Stimulated activated CD4-positive, alpha-beta T cell treated with anti-CD3 and anti-CD28 coated beads, Interleukin-15, amount 100 ng/mL, for 1 hour (primary cell): ENCODE measurements around the gene RNF144A.

Source experiments
- DNase-seq, 2 donors: peaks; one replicate each; pipeline ENCODE4 v3.0.0-alpha.2; 2020; ENCODE audit warnings: low read depth in 1 of 2, low spot score in 1 of 2

RNF144A gene

DNA sequence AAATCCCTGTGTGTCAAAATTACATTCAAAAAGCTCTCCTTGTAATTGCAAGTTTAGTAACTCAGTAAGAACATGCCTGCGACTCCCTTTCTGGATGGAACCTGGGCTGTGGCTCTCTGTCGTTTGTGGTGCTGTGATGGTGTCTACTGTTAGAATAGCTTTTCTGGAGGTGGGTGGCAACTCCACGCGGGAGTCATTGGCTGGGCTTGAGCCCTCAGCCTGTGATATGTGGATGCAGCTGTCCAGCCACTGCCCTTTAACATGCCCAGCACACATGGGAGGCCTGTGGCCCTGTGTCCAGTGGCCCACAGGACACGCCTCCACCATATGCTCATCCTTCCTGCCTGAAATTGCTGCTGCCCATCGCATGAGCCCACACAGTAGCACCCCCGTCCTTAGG lies 124.2 kb downstream of the RNF144A start:
- DNase-seq: no peak

DNA sequence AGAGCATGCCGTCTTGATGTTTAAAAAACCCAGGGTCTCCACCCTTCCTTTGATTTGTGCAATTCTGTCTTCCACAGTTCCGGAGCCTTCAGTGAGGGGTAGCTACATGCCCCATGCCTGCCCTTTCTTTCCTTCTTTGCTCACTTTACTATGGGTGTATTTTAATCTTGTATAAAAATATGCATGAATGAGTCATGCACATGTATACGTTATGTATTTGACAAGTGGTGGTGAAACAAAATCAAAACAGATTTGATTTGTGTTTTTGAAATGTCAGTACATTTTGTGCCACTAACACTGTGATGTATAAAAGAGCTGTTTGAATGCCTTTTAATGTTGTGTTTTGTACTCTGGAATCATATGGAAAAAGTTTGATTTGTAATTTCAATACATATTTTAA lies 126.5 kb downstream of the RNF144A start:
- no peak for DNase-seq

DNA sequence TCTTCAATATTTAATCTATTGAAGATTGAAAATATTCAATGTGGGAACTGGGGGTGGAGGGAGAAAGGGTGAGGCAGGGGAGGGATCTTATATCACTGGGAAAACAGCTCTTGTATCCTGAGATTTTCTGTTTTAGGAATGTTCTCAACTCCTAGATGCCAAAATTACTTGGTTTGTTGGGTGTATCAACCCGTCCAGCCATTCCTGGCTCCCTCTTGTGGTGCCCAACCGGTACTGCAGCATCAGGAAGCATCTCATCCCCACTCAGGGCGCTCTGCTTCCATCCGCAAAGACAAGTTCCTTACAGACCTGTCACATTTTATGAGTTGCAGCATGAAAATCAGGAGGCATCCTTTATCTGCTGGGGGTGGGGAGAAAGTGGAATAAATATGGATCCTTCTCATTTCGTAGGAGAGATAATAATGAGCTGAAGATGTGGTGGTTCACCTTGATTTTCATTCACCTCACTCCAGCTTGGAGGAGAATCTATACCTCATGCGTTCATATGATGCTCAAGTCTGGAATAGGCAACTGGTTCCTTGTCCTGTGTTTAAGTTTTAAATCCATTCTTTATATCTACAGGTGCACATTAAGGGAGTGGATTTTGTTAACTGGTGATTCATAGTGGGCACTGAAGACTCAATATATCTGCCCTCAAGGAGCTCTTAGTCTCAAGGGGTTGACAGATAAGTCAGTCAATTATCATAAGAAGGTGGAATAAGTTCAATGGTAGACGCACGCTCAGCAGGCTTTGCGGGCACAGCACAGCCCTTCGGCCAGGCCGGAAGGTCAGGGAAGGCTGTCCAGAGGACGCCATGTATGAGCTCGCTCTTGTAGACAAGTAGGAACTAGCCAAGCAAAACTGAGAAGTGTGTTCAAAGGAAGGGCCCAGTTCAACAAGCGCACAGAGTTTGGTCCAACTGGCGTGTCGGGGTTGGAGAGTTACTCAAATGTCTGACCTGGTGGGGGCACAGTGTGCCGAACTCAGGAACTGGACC lies 127.3 kb downstream of the RNF144A start:
- peak; percentile 40 to 41 for DNase-seq

DNA sequence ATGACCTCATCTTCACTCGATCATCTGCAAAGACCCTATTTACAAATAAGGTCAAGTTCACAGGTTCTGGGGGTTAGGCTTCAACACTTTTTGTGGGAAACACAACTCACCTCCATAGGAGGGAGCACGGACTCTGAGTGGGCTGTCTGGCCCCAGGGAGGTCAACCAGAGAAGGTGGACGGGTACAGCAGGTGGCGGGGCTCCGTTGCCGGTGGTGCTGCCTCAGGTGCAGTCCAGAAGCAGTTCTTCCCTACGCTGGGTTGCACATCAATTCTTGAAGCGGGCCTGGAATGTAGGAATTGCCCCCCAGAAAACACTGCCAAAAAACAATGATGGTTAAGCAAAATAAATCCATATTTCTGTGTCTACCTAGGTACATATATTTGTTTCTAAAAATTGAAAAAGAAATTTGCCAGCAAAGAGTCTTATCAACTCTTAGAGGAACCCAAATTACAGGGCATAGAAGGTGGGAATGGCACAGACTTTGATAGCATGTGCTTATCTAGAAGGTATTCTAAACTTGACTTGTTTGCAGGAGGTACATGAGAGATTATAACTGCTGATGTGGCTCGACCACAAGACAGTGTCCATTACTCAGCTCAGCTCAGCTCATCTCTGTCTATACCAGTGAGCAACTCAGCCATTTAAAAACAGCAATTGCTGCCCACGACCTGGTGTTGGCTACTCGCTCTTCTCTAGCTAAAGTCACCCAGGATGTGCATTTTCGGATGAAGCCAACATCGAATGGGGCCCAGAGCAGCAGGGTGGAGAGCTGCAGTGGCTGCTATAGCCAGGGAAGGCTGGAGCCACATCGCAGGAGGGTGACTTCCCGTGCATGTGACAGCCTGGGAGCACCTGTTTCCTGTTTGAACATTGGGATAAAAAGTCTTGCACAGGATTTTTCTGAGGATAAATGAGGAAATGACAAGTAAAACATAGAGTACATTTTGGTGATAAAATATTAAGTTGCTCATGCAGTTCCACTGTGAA lies 128.7 kb downstream of the RNF144A start:
- no peak for DNase-seq

DNA sequence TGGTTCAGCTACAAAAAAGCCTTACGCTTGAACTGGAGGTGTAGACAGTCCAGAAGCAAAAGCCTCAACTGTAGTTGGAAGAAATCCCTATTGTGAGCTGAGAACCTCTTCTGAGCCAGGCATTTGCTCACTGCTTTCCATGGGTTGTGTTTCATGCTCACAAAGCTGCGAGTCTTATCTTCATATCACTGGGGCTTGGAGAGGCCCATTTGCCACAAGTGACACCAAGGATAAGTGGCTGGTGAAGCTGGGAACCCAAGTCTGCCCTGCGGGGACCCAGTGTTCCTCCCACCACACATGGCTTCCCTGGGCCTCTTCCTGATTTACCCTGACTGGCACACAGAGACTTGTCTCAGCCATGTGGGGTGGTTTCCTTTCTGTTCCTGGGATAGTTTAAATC lies 130.4 kb downstream of the RNF144A start:
- no peak for DNase-seq

DNA sequence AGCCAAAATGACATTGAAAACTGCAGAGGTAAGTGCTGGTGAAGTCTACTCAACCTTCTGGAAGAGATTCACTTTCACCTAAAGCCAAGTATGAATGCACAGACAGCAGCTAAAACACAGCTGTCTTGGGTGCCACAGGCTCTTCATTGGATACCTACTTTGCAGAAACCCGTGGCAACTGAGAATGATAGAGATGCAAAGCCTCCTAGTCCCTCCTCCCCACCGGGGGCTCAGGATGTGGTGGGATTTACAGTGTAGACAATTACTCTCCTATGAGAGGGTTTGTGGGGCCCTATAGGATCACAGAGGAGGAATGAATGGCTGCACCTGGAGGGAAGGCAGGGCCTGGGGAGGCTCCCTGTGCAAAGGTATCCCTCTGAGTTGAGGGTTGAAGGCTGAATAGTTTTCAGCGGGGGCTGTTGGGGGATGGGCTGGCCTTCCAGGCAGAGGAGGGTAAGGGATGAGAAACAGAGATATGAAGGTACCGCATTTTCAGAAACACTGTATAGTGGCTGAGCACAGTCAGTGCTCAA lies 131.6 kb downstream of the RNF144A start:
- no peak for DNase-seq

DNA sequence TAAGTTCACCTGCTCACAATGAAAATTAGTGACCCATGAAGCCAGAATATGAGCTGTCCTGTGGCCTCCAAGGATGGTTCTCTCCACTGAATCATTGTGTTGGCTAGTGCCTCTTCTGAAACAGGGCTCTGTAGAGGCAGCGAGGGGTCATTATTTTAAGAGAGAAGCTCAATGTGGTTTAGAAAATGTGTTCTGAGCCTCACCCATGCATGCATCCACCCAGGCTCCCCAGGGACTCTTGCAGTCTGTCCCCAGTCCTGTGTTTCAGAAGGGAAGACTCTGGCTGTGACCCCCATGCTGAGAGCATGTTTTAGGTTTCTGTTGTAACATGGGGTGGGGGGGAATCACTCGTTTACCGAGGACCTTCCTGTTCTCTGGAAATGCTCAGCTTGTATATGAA lies 135.2 kb downstream of the RNF144A start:
- no peak for DNase-seq

DNA sequence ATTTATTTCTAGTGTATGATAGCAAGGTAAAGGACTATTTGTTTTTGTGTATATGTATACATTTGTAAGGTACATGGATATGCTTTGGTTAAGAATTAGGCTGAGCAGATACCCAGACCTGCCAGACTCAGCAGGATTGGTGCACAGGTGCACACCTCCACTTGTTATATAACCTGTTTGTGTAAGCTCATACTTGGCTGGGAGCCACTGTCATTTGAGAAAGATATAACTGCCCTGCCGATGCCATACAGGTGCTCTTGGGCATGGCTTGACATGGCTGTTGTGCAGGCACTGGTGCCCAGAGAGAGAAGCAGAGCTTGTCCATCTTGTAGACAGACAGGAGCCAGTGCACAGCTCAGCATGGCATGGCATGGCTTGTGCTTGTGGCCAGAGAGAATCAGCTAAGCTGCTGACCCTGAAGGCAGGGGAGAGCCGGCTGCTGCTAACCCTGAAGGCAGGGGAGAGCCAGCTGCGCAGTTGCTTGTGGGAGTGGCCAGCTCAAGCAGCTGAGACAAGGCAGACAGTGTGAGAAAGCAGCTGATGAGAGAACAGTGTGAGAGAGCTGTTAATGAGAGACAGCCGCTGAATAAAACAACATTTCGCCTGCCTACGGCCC lies 136.5 kb downstream of the RNF144A start:
- DNase-seq: no peak

DNA sequence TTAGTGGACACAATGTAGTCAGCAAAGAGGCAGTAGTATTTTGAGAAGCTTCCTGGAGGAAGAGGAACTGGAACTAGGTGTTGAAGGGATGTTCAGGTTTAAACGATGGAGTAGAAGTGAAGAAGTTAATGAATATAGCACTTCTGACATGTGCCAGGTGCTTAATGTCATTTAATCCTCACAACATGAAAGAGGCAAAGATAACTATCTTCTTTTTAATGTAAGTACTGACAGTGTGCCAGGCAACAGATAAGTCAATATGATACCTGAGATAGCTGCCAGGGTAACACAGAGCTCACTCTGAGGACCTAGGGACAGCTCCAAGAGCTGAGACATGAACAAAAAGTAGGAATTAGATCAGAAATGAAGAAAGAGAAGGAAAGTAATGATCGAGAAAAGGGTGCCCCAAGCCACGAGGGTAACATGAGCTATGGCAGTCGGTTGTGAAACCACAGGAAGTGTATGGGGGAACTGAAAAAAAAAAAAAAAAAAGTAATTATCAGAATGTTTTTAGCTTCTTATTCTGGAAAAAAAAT lies 140.7 kb downstream of the RNF144A start:
- DNase-seq: no peak

DNA sequence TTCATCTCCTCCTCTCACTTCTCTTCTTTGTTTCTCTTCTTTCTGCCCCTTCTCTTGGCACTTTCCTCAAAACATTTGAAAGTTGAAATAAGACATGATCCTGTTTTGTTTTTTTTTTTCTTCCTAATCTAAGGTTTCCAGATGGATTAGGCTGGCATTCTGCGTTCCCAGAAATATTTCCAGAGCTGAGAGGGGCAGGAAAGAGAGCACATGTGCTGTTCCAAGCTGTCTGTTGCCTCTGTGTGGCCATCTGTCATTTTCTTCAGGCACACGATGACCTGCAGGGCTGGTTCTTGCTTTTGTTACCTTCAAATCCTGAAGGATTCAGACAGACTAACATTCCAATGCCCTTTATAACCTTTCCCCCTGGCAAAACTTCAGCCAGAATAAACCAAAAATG lies 142.9 kb downstream of the RNF144A start:
- no peak for DNase-seq

DNA sequence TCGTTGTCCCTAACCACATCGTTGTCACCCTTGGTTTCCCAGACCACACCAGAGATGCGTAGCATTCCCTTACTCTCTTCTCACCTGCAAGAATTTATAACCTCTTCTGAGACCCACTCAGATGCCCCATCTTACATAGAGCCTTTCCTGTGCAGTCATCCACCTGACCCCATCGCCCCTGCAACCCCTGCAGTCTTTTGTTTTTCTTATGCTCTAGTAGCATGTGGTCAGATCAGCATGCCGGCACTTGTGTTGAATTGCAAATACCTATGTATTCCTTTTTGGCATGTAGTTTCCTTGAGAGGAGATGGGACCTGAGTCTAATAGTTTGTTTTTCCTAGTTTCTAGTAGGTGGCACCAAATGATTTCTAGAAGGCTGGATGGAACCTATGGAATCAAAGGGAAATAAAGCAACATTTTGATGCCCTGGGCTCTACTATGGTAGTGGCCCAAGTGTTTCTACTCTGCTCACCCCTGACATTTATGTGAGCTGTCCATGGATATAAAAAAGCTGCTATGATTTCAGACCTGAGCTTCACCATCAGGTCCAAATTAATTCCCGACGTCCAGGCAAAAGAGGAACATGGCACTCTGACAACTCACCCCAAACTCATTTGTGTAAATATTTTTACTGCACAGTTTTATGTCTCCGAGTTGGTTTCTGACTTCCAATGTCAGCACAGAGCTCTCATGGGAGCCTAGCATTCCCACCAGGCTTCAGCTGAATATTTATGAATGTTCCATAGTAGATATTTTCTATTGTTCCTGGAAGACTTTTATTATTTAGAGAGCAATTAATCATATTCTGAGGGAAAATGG lies 143.6 kb downstream of the RNF144A start:
- DNase-seq: no peak

DNA sequence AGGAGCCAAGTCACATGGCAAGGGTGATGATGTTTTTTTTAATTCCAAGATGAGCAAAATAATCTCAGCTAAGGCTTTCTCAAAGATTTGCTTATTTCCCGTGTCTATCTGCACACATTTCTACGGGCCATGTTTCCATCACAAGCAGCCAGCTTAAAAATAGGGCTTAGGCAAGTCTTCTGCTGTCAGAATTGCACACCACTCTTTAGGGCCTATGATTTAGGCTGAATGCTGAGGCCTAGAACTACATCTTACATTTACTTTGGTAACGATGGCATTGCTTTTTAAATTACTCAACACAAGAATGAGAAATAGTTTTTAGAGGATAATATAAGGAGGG lies 144.2 kb downstream of the RNF144A start:
- DNase-seq: no peak

DNA sequence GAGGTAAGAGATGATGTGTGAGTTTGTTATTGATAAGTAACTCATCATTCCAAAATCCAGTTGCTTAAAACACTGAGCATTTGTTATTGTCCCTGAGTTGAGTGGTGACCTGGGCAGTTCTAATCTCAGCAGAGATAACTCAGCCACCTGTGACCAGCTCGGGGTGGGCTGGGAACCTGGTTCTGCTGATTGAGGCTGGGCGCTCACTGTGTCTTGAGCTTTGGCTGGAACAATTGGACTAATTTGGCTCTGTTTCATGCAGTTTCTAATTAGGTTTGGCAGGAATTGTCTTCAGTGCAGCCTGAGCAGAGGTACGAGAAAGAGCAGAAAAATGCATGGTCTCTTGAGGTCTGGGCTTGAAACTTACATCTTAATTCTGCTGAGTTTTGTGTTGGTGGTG lies 144.7 kb downstream of the RNF144A start:
- DNase-seq: no peak

DNA sequence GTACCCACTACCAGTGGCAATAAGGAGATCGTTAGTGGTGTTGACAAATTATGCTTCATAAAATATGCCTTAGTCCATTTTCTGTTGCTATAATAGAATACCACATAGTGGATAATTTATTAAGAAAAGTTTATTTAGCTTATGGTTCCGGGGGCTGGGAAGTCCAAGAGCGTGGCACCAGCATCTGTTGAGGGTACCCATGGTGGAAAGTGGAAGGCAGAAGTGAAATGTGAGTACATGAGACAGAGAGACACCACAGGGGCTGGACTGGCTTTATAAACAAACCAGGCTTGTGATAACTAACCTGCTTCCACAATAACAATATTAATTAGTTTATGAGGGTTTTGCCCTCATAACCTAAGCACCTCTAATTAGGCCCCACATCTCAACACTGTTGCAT lies 146.6 kb downstream of the RNF144A start:
- DNase-seq: no peak

DNA sequence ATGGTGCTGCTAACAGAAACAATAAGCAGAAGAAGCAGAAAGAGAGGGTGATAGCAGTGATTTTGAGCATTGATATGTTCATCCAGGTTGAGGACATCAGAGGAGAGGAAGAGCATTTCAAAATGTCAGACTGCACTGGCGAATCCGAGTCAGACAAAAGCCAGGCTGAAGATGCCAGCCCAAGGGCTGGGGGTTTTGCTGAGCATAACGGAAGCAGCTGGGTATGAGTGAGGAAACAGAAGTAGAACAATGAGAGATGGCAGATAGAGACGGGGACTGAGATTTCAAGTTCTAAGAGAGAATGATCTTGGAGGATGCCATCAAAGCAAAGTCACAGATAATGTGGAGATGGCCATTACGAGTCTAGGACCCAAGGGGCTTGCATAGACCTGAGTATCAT lies 151.2 kb downstream of the RNF144A start:
- DNase-seq: no peak

DNA sequence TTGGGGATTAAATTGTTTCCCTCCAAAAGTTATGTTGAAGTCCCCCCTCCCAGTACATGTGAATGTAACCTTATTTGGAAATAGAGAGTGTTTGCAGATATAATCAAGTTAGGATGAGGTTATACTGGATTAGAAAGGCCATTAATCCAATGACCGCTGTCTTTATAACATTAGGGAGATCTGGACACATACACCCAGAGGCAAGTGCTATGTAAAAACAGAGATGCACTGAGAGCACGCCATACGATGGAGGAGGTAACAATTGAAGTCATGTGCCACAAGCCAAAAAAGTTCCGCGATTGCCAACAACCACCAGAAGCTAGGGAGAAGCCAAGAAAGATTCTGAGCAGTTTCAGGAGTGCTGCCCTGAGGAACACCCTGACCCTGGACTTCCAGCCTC lies 153.3 kb downstream of the RNF144A start:
- DNase-seq: no peak

DNA sequence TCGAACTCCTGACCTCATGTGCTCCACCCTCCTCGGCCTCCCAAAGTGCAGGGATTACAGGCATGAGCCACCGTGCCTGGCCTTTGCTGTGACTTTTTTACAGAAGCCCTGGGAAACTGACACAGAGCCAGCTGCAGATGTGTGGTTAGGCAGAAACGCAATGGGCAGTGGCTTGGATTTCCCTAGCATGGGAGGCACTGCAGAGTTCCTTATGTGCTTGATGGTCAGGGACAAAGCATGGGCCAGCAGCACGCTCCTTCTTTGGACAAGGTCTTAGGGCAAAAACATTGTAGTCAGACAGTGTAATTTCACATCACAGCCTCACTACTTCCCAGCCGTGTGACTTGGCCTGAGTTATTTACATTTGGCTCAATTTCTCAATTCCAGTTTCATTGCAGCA lies 153.9 kb downstream of the RNF144A start:
- no peak for DNase-seq

DNA sequence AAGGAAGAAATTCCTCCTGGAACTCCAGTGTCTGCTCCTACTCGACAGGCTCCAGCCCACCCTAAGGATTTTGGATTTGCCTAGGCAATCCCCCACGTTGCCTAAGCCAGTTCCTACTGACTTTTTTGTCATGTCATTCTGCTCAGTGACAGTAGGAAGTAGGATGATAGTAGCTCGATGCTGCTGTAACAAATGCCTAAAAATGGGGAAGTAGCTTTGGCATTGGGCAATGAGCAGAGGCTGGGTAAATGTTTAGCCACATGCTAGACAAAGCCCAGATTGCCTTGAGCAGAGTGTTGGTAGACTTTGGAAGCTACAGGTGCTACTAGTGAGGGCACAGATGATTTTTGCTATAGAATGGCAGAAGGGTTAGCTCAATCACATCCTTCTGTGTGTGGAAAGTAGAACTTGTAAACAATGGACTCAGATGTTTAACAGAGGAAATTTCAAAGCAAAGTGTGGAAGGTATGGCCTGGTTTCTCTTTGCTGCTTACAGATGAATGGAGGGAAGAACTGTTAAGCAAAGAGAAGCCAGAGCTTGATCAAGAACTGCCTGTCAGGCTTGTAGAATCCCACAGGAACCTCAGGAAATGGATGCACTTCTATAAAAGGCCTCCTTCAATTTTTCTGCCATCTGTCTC lies 154.8 kb downstream of the RNF144A start:
- DNase-seq: no peak

DNA sequence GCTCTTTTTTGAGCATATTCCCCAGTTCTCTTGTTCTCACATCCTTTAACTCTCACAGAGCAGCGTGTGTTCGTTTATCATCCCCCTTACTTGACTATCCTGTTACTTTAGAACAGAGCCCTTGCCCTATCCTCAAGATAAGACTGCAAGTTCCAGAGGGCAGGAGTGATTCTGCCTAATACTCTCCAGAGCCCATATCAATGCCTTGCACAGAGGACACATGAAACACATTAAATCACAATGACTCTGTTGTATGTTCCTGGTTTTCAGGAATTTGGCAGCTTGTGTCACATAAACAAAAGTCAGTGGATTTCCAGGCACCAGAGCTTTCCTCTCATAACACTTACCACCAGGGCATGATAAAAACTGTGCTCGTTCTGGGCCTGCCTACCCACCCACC lies 156.7 kb downstream of the RNF144A start:
- no peak for DNase-seq

DNA sequence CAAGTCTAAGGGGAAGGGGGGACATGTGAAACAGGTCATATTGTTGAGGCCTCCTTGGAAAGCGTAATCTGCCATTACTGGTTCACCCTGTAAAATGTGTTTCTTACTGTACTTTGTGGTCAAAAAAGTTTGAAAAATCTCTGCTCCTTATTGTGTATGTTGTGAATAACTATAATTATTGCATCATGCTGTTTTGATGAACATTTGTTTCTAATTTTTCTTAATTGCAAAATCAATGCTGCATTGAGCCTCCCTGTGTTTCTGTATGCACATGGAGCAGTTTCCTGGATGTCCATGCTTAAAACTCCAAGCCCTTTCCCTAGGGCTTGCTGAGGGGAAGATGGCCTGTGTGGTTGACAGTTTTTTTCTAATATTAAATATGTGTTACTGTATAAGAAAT lies 158.6 kb downstream of the RNF144A start:
- no peak for DNase-seq
